ENCODE data around the gene BTBD8.
"Not testable (repeated sequence)": the region's sequence is repeated elsewhere in the genome, so short reads cannot be mapped to it uniquely, and the experiment has no call there.

BTBD8 gene

DNA sequence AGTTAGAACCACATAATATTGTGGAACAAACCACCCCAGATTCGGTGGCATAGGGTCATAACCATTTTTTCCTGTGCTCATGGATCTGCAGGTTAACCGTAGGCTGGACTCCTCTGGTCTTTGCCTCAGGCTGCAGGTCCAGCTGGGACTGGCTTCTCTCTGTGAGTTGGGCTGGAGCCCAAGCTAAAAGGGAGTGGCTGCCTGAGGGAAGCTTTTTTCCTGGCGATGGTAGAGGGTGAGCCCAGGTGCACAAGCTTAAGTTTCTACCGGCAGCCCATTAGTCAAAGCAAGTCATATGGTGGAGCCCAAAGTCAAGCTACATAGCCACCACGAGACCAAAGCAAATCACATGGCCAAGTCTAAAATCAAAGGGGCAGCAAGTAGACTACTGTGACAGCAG is 36.5 kb upstream of the BTBD8 start:
- H3K4me3 ChIP-seq (ENCODE audit: low read depth, low read length), result no peak overlapping the region

DNA sequence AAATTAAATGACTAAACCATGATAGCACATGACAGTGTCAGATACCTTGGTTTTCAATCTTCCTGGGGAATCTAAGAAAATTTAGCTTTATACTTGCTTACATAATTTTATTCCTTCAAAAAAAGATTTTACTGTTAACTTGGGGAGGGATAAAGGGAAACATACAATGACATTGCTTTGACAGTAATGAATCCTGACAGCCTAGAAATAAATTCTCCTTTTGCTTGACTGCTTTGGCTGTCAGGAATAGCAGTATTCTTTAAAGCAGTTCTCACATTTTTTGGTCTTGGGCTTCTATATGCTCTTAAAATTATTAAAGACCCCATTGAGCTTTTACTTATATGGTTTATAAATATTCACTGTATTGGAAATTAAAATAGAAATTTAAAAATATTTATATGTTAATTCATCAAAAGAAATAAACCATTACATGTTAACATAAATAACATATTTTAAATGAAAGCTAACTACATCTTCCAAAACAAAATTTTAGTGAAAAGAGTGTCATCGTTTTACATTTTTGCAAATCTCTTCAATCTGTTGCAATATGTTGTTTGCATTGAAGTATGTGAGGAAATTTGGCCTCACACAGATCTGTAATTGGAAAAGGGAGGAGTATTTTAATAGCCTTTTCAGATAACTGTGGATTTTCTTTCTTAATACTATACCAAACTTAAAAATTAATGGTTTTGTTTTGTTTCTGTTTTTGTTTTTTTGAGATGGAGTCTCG is 34.2 kb upstream of the BTBD8 start:
- TF ChIP-seq, protein P1, sequence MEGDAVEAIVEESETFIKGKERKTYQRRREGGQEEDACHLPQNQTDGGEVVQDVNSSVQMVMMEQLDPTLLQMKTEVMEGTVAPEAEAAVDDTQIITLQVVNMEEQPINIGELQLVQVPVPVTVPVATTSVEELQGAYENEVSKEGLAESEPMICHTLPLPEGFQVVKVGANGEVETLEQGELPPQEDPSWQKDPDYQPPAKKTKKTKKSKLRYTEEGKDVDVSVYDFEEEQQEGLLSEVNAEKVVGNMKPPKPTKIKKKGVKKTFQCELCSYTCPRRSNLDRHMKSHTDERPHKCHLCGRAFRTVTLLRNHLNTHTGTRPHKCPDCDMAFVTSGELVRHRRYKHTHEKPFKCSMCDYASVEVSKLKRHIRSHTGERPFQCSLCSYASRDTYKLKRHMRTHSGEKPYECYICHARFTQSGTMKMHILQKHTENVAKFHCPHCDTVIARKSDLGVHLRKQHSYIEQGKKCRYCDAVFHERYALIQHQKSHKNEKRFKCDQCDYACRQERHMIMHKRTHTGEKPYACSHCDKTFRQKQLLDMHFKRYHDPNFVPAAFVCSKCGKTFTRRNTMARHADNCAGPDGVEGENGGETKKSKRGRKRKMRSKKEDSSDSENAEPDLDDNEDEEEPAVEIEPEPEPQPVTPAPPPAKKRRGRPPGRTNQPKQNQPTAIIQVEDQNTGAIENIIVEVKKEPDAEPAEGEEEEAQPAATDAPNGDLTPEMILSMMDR (IDR thresholded peaks at IDR 0.05; ENCODE audit: low read depth, low read length), result no peak
- no peak overlapping the region for H3K4me3 ChIP-seq (ENCODE audit: low read depth, low read length)

More for the DNA sequence above, 36.5 kb upstream of the BTBD8 start:
- TF ChIP-seq, protein P1 (IDR thresholded peaks at IDR 0.05; ENCODE audit: low read depth, low read length), result no peak

DNA sequence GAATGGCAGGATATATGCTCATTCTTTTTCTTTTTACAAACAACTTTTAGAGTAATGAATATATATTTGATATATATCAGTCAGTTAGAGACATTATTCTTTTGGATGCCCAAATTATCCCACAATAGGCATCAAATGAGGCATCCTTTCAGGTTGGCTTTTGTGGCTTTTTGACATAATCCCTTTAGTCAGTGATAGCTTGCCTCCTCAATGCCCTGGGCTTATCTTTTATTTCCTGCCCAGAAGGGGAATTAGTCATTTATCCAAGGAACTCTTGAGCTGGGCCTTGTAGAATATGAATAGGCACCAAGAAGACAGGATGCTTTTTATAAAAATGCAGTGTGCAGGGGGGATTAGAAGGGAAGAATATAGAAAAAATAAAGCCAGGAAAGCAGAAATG is 28.2 kb upstream of the BTBD8 start:
- H3K4me3 ChIP-seq (ENCODE audit: low read depth, low read length), result no peak overlapping the region
- TF ChIP-seq, protein P1 (IDR thresholded peaks at IDR 0.05; ENCODE audit: low read depth, low read length), result no peak

DNA sequence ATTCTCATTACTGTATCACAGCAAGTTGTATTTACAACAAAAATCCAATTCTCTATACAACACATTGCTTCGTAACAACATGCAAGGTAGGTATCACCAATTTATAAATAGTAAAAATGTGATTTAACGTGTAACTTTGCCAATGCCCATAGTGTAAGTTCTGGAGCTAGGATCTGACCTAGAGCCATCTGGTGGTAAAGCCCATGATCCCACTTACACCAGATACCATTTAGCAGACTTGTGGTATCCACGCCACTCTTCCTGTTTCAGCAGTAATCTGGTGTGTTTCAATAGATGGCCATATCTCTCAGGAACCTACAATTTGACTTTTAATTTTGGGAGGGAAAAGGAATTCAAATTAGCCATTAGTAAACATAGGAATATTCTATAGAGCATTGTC is 15.1 kb upstream of the BTBD8 start:
- TF ChIP-seq, protein P1 (IDR thresholded peaks at IDR 0.05; ENCODE audit: low read depth, low read length), result no peak
- no peak overlapping the region for H3K4me3 ChIP-seq (ENCODE audit: low read depth, low read length)

DNA sequence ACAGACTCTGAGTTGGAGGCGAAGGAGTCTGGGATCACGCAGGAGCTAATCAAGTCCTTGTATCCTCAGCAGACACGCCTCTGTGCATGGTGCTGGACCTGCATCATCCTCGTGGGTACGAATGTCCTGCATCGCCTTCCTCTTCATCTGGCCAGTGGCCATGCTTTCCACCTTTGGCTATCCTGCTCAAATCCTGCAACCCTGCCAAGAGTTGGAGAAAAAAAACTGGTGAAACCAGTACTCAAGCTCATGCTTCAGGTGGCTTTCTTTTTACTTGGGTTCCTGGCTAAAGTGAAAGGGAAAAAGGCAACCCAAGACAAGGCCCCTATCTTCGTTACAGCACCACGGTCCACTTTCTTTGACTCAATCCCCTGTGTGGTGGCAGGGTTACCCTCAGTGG is 13.8 kb upstream of the BTBD8 start:
- TF ChIP-seq, protein P1 (IDR thresholded peaks at IDR 0.05; ENCODE audit: low read depth, low read length), result no peak

DNA sequence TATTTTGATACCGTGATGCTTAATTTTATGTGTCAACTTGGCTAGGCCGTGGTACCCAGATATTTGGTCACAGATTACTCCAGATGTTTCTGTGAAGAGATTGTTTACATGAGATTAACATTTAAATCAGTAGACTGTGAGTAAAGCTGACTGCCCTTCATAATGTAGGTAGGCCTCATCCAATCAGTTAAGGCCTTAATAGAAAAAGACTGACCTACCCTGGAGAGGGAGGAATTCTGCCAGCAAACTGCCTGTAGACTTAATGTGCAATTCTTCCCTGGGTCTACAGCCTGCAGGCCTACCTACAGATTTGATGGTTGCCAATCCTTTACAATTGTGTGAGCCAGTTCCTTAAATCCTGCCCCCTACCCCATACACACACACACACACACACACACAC is 9.3 kb upstream of the BTBD8 start:
- TF ChIP-seq, protein P1 (IDR thresholded peaks at IDR 0.05; ENCODE audit: low read depth, low read length), result no peak
- H3K4me3 ChIP-seq (ENCODE audit: low read depth, low read length), result no peak overlapping the region

More for the DNA sequence above, 13.8 kb upstream of the BTBD8 start:
- H3K4me3 ChIP-seq (ENCODE audit: low read depth, low read length), result no peak overlapping the region

DNA sequence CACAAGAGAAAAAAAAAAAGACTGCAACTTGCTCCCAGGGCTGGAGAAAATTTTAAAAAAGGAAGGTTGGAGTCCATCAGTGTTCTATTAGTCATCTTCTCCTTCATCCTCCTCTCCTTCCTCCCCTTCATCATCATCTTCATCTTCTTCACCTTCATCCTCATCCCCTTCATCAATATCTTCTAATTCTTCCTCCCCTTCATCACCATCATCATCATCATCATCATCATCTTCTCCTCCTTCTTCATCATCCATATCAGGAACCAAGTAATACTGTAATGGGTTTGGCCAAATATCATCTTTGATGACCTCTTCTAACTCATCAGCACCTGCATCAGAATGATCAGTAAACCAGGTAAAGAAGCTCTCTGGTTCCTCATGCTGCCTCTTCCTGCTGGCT is 5.7 kb upstream of the BTBD8 start:
- not testable (repeated sequence) for H3K4me3 ChIP-seq (ENCODE audit: low read depth, low read length)

DNA sequence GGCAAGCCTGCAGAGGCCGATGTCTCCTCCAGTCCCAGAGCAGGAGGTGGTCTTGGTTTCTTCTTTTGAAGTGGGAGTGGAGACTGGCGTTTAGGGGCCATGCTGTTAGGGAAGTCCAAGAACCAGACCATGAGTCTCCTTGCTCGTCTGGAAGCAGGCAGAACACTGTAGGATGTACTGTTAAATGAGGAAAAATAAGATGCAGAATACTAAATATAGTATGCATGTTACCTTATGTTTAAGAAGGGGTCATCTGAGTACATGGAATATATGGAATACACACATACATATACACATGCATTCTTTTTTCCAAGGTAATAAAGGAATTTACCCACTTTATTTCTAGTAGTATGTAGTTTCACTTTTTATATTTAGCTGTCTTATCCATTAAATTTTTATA is 4.8 kb upstream of the BTBD8 start, which contains the start of gene SETSIP:
Gene SETSIP (minus strand): TSS at position 101 of the 400 bp plus-strand sequence. CDS start 0 bp downstream, at position 101.
- H3K4me3 ChIP-seq (ENCODE audit: low read depth, low read length), result no peak within 1 kb of the TSS
- TF ChIP-seq, protein P1 (IDR thresholded peaks at IDR 0.05; ENCODE audit: low read depth, low read length), result no peak
